Suppressor macrophage (primary cell): ENCODE data around the gene AR.
"Not testable (repeated sequence)": the region's sequence is repeated elsewhere in the genome, so short reads cannot be mapped to it uniquely, and the experiment has no call there.

ENCODE experiments used
- DNase-seq, 4 experiments: peaks; one replicate each; pipeline ENCODE4 v3.0.0-alpha.2; 2020 to 2022

Gene AR

GRCh38 chrX:67568769-67569168, 24.9 kb downstream of the AR start:
- DNase-seq = no peak

- DNase-seq = no peak
Observed at GRCh38 chrX:67570839-67571238, 27.0 kb downstream of the AR start.

GRCh38 chrX:67574696-67575095, 30.9 kb downstream of the AR start:
- DNase-seq = no peak

GRCh38 chrX:67582436-67582835, 38.6 kb downstream of the AR start:
- DNase-seq = no peak

GRCh38 chrX:67583171-67583570, 39.4 kb downstream of the AR start:
- DNase-seq = no peak

GRCh38 chrX:67585401-67585800, 41.6 kb downstream of the AR start:
- no peak for DNase-seq

GRCh38 chrX:67587946-67588624, 44.3 kb downstream of the AR start:
- no peak for DNase-seq

- DNase-seq = peak in 1 of 4 experiments; percentile 6
Observed at GRCh38 chrX:67596839-67597790, 53.3 kb downstream of the AR start.

- DNase-seq = no peak
Observed at GRCh38 chrX:67599532-67599931, 55.7 kb downstream of the AR start.

GRCh38 chrX:67601771-67602170, 58.0 kb downstream of the AR start:
- DNase-seq = no peak

GRCh38 chrX:67604979-67605703, 61.3 kb downstream of the AR start:
- no peak for DNase-seq

GRCh38 chrX:67607466-67607865, 63.6 kb downstream of the AR start:
- peak in 1 of 4 experiments; percentile 7 for DNase-seq

GRCh38 chrX:67610282-67610681, 66.5 kb downstream of the AR start:
- DNase-seq = no peak

GRCh38 chrX:67612231-67612630, 68.4 kb downstream of the AR start:
- no peak for DNase-seq

- DNase-seq = no peak
Observed at GRCh38 chrX:67613366-67613765, 69.5 kb downstream of the AR start.

- no peak for DNase-seq
Observed at GRCh38 chrX:67613996-67614395, 70.2 kb downstream of the AR start.

- no peak for DNase-seq
Observed at GRCh38 chrX:67614423-67614822, 70.6 kb downstream of the AR start.

GRCh38 chrX:67619253-67619652, 75.4 kb downstream of the AR start:
- DNase-seq = peak in 2 of 4 experiments; percentile 18 to 24

- no peak for DNase-seq
Observed at GRCh38 chrX:67622053-67622585, 78.3 kb downstream of the AR start.

GRCh38 chrX:67624325-67624724, 80.5 kb downstream of the AR start:
- no peak for DNase-seq

GRCh38 chrX:67635424-67635823, 91.6 kb downstream of the AR start:
- DNase-seq = no peak

- no peak for DNase-seq
Observed at GRCh38 chrX:67636532-67636931, 92.7 kb downstream of the AR start.

GRCh38 chrX:67637293-67637692, 93.5 kb downstream of the AR start:
- not testable (repeated sequence) for DNase-seq
